GM18870 (cell line): Measurements from ENCODE around the gene ZNF20.

Experiments
- ATAC-seq: cut with Tn5 transposase; IDR thresholded peaks from one replicate; pipeline ENCODE4 v1.9.1; 2021; ENCODE audit warnings: moderate library complexity; ENCODE audit not compliant: unreplicated experiment

Gene ZNF20

DNA sequence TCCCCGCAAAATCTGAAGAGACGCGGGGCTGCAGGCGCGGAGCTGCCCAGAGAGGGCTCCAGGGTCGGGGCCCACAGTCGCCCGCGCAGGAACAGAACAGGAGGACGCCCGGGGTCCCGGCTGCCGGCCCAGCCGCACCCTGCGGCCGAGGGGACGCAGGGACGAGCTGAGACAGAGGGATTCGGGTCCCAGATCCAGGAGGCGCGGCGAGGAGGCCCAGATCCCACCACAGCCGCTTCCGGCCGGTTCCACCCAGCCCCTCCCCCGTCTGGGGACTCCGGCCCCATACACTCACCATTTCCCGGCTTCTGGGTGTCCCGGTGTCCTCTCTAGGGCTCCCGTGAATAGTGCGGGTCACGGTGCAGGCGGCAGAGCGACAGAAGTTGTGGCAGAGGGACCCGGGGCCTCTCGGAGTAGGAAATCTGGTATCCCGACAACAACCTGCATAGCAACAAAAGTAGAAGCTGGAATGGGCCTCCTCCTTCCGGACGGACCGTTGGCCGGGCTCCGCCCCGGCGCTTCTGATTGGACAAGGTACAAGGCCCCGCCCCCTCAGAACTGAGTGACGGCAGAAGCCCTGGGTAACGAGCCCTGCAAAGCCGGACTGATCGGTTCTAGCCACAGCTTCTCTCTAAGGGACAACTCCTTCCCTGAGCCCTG, at the start of gene ZNF20:
Gene ZNF20 (minus strand): TSS at position 466 of the 660 bp plus-strand sequence. CDS start 168 bp downstream, at position 298.
- peak; percentile 73 for ATAC-seq

DNA sequence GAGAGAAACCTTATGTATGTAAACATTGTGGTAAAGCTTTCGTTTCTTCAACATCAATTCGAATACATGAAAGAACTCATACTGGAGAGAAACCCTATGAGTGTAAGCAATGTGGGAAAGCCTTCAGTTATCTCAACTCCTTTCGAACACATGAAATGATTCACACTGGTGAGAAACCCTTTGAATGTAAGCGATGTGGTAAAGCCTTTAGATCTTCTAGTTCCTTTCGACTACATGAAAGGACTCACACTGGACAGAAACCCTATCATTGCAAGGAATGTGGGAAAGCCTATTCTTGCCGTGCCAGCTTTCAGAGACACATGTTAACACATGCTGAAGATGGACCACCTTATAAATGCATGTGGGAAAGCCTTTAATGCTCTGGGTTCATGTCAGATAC, 47.5 kb upstream of the ZNF20 start:
- ATAC-seq = no peak

DNA sequence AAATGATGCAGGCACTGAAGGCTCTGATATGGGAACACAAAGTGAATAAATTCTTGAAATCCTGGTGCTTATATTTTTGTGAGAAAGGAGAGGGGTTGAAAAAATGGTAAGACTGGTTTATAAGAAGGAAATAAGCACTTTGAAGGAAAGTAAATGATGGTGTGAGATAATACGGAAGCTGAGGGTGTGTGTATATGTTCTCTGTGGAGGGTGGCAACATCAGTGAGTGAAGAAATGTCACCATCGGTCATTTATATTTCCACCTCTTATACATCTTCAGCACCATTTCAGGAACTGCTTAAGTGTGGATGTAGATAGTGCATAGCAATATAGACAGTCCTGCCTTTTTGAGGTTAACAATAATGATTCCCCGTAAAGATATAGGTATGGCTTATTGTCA, 40.2 kb upstream of the ZNF20 start:
- ATAC-seq = no peak

DNA sequence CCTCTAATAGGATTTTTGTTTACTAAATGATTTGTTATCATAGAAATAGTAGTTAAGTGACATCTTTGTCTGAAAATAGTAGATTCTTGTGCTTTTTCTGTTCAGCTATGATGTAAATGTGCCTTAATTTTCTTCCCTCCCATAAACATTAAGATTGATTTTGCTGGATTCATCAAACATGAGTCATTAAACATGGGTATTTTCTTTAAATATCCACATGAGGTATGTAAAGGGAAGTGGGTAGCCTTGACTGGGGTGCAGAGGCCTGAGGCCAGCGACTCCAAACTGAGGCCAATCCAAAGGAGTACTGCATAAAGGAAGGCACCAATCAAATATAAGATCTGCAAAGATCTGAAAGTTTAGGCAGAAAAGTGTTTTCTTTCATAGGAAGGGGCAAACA, 26.5 kb upstream of the ZNF20 start:
- ATAC-seq = no peak

DNA sequence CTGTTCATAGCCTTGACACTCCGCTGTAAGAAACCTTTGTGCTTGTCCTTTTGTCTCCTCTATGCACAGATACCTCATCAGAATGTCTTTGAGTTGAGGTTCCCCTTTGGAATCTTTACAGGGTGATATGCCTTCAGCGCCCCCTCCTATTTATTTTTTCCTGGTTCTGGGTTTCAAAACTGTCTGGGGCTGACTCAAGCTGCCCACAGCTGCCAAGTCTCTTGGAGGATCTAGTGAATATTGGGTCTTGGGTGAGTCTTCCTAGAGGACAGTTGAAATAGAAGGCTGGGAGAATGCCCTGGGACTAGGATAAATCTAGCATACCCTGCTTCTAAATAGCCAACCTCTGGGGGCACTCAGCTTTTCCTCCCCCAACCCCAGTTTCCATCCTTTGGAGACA, 23.7 kb upstream of the ZNF20 start:
- no peak for ATAC-seq

DNA sequence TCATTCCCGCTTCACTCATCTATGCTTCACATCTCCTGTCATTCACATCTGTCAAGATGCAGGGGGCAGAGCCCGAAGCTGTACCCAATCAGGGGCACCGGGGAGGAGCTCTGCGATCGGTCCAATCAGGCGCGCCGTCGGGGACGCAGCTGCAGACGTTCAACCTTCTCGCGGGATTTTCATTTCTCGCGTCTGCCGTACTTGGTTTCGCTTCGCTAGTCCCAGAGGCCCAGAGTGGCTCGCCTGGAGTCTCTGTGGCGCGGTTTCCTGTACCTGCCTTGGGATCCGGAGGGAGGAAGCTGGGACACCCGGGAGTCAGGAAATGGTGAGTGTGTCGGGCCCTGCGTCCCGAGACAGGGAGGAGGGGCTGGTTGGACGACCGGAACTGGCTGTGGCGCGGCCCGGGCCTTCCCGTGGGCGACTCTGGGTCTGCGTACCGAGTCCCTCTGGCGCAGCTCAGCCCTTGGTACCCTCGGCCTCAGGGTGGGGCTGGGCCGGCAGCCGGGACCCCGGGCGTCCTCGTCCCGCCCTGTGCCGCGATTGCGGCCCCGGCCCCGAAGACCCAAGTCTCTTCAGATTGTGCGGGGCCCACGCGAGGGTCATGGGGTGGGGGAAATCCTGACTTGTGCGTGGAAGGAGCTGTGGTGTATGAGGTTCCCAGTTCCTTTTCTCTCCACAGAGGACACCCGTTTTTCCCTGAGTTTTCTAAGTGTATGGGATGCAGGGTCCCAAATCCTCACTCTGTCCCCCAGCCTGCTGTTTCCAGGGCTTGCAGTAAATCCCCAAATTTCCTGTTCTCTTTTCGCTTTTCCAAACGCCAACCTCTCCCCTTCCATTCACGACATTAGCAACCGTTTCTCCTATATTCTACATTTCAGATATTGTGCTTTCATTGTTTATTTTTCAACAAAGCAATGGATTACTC, 23.0 kb upstream of the ZNF20 start, which contains the start of gene ZNF136:
Gene ZNF136 (plus strand): TSS at position 215 of the 925 bp plus-strand sequence. CDS start 108 bp downstream, at position 323.
- peak; percentile 79 for ATAC-seq

DNA sequence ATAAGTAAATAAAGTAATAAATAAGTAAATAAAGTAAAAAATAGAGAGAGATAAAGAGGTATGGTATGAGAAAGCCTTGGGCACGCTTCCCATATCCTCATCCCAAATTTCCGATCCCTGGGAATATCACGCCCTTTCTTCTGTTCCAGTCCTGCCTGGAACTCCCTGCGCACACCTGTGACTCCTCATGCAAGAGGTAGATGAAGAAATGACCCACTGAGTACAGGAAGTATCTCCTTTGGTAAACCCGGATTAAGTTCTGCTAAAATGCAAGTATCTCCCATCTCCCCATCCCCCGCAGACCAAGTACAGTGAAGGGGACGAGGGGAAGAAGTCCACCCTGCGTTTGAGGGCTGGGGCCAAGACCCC, 22.3 kb upstream of the ZNF20 start:
- ATAC-seq = no peak

DNA sequence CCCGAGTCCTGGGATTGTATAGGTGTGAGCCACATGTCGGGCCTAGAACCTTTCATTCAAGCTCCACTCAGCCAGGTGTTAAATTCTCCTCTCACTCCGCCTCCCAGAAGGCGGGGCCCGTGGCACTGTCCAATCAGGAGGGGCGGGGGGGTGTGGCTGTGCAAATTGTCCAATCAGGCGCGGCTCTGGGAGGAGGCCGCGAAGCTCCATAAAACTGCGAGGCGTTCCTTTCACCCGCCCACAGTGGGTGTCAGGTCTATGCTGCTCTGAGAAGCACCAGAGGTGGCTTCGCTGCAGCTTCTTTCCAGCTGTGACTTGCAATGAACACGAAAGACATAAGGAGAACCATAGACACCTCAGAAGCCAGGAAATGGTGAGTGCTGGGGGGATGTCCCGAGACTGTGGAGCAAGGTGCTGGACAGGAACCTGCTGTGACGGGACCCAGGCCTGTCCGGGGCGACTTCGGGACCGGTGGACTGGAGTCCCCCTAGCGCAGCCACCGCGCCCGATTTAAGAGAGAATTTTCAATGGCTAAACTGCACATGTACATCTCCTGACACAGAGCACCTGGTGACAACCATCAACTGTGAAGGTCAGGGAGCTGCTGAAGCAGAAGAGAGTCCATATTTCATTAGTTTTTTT, 19.7 kb upstream of the ZNF20 start:
- ATAC-seq = no peak

DNA sequence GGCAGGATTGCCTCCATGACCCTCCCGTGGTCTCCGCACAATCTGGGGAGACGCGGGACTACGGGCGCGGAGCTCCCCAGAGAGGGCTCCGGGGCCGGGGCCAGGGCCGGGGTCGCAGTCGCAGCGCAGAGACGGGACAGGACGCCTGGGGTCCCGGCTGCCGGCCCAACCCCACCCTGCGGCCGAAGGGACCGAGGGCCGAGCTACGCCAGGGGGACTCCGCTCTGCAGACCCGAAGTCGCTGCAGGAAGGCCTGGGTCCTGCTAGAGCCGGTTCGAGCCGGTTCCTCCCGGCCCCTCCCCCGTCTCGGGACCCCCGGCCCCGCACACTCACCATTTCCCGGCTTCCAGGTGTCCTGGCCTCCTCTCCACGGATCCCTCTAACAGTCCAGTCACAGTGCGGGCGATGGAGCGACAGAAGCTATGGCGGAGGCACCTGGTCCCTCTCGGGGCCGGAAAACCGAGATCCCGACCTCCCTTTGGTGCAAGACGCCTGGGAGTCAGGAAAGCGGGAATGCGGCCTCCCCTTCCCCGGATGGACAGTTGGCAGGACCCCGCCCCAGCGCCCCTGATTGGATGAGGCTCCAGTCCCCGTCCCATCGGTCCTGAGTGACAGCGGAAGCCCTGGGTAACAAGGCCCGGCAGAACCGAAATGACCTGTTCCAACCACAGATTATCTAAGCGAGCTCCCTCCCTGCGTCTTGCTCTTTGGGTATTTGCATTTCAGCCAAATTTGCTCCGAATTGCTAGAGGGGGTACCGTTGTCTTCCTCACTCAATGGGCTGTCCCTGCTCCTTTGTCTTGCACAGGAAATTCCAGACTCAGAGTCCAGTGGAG, 16.3 kb upstream of the ZNF20 start, which contains the start of gene ZNF625:
Gene ZNF625 (minus strand): TSS at position 512 of the 836 bp plus-strand sequence. CDS start 176 bp downstream, at position 336.
- peak; percentile 48 for ATAC-seq

DNA sequence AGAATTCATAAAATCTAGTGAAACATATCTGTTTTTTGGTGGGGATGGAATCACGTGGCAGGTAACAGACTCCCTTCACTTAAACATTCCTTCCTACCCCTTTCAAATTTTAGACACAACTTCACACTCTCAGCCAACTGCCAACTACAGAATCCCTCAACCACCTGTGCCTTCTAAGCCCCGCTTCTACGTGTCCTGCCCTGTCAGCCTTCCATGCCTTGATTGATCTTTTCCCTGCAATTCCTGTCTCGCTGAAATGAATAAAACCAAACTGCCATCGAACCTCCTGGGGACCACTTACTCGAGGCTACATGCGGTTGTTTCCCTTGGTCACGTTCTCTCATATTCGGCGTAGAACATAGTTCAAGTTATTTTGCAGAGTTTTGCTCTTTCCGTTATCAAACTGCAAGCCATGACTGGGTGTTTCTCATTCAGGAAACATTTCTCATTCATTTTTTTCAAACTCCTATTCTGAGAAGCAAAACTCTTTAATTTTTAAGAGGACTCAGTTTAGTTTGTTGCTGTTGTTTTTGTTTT, 15.2 kb upstream of the ZNF20 start:
- ATAC-seq = no peak

DNA sequence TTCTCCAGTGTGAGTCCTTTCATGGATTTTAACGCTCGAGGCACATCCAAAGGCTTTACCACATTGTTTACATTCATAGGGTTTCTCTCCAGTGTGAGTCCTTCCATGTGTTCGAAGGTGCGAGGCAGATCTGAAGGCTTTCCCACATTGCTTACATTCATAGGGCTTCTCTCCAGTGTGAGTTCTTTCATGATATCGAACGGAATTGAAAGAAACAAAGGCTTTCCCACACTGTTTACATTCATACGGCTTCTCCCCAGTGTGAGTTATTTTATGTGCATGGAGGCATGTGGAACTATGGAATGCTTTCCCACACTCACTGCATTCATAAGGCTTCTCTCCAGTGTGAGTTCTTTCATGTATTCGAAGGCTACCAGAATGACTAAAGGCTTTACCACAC, 5.2 kb upstream of the ZNF20 start:
- ATAC-seq = no peak

DNA sequence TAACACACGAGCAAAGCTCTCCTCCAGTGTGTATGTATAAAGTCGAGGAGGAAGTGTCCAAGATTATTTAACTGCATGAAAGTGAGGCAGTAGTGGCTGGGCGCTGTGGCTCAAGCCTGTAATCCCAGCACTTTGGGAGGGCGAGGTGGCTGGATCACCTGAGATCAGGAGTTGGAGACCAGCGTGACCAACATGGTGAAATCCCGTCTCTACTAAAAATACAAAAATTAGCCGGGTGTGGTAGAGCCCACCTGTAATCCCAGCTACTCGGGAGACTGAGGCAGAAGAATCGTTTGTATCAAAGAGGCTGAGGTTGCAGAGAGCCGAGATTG, 1.2 kb upstream of the ZNF20 start:
- no peak for ATAC-seq

DNA sequence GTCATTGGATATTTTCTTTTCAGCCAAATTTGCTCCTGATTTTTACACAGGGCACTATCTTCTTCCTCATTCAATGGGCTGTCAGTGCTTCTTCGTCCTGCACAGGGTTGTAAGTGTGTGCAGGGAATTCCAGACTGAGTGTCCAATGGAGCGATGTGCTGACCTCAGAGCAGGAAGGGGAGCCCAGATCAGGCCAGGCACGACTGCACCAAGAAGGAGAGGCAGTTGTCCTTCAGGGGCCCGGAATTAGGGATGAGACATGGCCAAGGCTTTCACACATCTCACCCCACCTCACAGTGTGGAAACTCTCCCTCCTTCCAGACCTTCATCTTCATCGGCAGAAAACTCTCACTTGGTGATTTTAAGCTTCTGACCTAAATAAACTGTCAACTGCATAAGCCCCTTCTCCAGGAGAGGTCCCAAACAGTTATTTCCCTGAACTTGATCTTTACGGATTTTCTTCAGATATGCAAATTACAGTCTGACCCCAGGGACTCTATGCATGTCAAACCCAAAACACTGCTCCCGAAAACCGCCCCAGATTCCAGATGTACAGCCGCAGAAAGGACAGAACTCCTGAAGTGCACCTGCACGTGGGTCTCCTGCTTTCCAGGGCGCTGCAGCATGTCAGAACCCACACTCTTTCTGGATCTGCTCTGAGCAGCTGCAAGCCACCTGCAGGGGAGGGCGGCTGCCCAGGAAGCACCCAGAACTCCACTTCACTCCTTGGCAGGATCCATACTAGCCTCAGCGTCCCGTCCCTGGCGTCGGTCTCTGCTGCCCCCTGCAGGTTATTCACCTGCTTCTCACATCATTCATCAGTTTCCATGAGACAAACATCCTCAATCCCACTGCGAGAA, 625 bp upstream of the ZNF20 start:
- peak; percentile 37 for ATAC-seq

DNA sequence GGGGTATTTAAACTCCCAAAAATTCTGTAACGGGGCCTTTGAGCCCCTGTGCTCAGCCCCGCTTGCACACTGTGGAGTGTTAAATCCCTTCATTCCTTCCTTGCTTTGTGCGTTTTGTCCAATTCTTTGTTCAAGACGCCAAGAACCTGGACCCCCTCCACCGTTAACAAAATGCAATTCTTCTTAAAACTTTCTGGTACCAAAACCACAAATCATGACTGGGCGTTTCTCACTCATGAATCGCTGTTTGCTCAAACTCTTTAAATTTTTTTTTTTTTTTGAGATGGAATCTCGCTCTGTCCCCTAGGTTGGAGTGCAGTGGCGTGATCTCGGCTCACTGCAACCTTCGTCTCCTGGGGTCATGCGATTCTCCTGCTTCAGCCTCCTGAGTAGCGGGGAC, 881 bp downstream of the ZNF20 start:
- no peak for ATAC-seq

DNA sequence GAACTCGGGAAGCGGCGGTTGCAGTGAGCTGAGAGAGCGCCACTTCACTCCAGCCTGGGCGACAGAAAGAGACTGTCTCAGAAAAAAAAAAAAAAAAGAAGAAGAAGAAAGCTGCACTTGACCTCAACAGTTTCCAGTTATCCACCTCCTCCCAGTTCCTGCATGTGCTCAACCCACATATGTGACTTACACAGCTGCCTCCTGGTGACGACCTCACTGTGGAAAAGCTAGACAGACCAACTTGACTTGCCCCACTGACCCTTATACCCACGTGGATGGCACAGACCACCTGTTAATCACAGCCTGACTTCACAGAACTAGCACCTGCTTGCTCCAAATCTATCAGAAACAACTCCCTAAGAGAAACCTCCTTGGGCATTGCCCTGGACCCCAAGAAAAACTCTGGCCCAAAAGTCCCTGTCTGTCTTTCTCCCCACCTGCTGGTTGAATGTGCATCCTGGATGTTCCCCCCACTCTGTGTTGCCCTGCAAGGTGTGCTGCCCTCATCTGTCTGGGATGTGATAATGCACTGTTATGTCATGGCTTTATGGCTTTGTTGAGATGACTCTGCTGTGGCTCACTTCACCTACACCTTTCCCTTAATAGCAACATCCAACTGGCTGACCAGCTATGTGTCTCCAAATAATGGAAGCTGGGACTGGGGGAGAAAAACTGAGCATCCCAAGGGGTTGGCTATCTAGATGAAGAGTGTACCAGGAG, 2.8 kb downstream of the ZNF20 start:
- ATAC-seq = no peak

DNA sequence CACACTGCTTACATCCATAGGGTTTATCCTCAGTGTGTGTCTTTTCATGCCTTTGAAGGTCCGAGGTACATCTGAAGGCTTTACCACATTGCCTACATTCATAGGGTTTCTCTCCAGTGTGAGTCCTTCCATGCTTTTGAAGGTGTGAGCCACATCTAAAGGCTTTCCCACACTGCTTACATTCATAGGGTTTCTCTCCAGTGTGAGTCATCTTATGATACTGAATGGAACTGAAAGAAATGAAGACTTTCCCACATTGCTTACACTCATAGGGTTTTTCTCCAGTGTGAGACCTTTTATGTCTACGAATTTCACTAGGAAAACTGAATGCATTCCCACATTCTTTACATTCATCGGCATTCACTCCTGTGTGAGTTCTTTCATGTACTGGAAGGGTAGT, 7.1 kb downstream of the ZNF20 start:
- ATAC-seq = no peak

DNA sequence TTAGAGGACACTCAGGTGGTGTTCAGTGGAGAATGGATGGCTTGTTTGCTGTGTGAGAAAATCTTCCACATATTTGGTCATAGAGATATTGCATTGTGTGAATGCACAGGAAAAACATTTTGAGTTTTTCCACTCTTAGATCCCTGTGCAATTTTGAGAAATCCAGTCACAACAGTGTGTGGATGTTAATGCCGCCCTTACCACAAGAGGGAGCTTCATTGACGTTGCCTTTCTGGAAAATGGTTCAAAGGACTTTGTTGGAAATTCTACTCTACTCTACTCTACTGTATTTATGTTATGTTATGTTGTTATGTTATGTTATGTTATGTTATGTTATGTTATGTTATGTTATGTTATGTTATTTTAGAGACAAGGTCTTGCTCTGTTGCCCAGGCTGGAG, 13.4 kb downstream of the ZNF20 start:
- ATAC-seq = no peak

DNA sequence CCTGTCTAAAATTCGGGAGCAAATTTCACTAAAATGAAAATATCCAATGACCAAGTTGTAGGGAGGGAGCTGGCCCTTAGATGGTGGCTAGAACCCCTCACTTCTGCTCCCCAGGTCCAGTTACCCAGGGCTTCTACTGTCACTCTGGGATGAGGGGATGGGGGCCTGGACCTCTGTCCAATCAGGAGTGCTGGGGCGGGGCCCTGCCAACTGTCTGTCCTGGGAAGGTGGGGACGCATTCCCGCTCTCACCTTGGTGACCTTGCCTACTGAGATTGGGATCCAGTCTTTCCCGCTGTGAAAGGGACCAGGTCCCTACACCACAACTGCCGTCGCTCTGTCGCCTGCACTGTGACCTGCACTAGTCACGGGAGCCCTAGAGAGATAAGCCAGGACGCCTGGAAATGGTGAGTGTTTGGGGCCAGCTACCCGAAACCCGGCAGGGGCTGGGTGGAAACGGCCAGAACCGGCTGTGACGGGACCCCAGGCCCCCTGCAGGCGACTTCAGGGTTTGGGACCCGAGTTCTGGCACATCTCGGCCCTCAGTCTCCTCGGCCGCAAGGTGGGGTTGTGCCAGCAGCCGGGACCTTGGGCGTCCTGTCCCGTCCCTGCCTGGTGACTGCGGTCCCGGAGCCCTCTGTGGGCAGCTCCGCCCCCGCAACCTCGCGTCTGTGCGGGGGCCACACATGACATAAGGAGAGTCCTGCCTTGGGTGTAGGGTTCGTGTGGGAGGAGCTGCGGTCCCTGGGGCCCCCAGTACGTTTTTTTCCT, 22.8 kb downstream of the ZNF20 start:
- ATAC-seq = no peak
